Measurements from ENCODE around the gene CFAP299.
A peak's percentile ranks its signal among the peaks of the same experiment; 100 is the strongest.
"Not testable (repeated sequence)": the region's sequence is repeated elsewhere in the genome, so short reads cannot be mapped to it uniquely, and the experiment has no call there.

Gene CFAP299

GRCh38 chr4:80610845-80611677 is 275.5 kb downstream of the CFAP299 start:
- peak; percentile 36 for DNase-seq (ENCODE audit: low read depth)

GRCh38 chr4:80611678-80611979 is 276.1 kb downstream of the CFAP299 start:
- no peak for DNase-seq (ENCODE audit: low read depth)

GRCh38 chr4:80613470-80613869 is 277.9 kb downstream of the CFAP299 start:
- DNase-seq (ENCODE audit: low read depth): no peak

GRCh38 chr4:80614319-80614718 is 278.8 kb downstream of the CFAP299 start:
- no peak for DNase-seq (ENCODE audit: low read depth)

- no peak for DNase-seq (ENCODE audit: low read depth)
Measured at GRCh38 chr4:80615099-80615498, 279.6 kb downstream of the CFAP299 start.

GRCh38 chr4:80619070-80619674 is 283.6 kb downstream of the CFAP299 start:
- peak; percentile 11 for DNase-seq (ENCODE audit: low read depth)

GRCh38 chr4:80631861-80632260 is 296.3 kb downstream of the CFAP299 start:
- no peak for DNase-seq (ENCODE audit: low read depth)

- DNase-seq (ENCODE audit: low read depth): no peak
Measured at GRCh38 chr4:80637190-80637589, 301.7 kb downstream of the CFAP299 start.

- DNase-seq (ENCODE audit: low read depth): no peak
Measured at GRCh38 chr4:80646061-80646460, 310.5 kb downstream of the CFAP299 start.

- no peak for DNase-seq (ENCODE audit: low read depth)
Measured at GRCh38 chr4:80655662-80656061, 320.1 kb downstream of the CFAP299 start.

GRCh38 chr4:80670118-80670517 is 334.6 kb downstream of the CFAP299 start:
- DNase-seq (ENCODE audit: low read depth): not testable (repeated sequence)

- no peak for DNase-seq (ENCODE audit: low read depth)
Measured at GRCh38 chr4:80678413-80678812, 342.9 kb downstream of the CFAP299 start.

- no peak for DNase-seq (ENCODE audit: low read depth)
Measured at GRCh38 chr4:80680934-80681333, 345.4 kb downstream of the CFAP299 start.

GRCh38 chr4:80685214-80685613 is 349.7 kb downstream of the CFAP299 start:
- DNase-seq (ENCODE audit: low read depth): peak; percentile 6

GRCh38 chr4:80687736-80688135 is 352.2 kb downstream of the CFAP299 start:
- not testable (repeated sequence) for DNase-seq (ENCODE audit: low read depth)

GRCh38 chr4:80694171-80694570 is 358.6 kb downstream of the CFAP299 start:
- DNase-seq (ENCODE audit: low read depth): no peak

- no peak for DNase-seq (ENCODE audit: low read depth)
Measured at GRCh38 chr4:80705311-80705710, 369.8 kb downstream of the CFAP299 start.

- DNase-seq (ENCODE audit: low read depth): no peak
Measured at GRCh38 chr4:80709082-80709869, 373.7 kb downstream of the CFAP299 start.

- DNase-seq (ENCODE audit: low read depth): no peak
Measured at GRCh38 chr4:80710748-80711451, 375.4 kb downstream of the CFAP299 start.

- DNase-seq (ENCODE audit: low read depth): no peak
Measured at GRCh38 chr4:80711956-80712355, 376.4 kb downstream of the CFAP299 start.

- DNase-seq (ENCODE audit: low read depth): no peak
Measured at GRCh38 chr4:80713409-80713808, 377.9 kb downstream of the CFAP299 start.

GRCh38 chr4:80717204-80717603 is 381.7 kb downstream of the CFAP299 start:
- no peak for DNase-seq (ENCODE audit: low read depth)

Data from amniotic epithelial cell (primary cell).